Suprapubic skin (tissue), 4 donors: ENCODE data around the gene CCDC106.

Source experiments
- EP300 ChIP-seq: sonication (generic); formaldehyde crosslinking; IDR thresholded peaks from one replicate; pipeline ENCODE4 v1.6.1; 2017; ENCODE audit warnings: antibody characterized with exemption
- POLR2A ChIP-seq, 2 donors: fragments of 450-650 bp; IDR thresholded peaks; one replicate each; pipeline ENCODE4 v1.6.1; 2017; ENCODE audit warnings: antibody characterized with exemption in 2 of 2, mild to moderate bottlenecking in 2 of 2, moderate library complexity in 2 of 2
- POLR2AphosphoS5 ChIP-seq, 3 donors: sonication (generic); formaldehyde crosslinking; IDR thresholded peaks; one replicate each; pipeline ENCODE4 v1.6.1; 2017; ENCODE audit warnings: antibody characterized with exemption in 3 of 3
- TF ChIP-seq, protein P1 (sequence below), 2 donors: fragments of 200-600 bp in 1 of 2; fragments of 450-650 bp in 1 of 2; sonication (generic) in 1 of 2; IDR thresholded peaks; one replicate each; pipeline ENCODE4 v1.5.1; 2016 to 2019; ENCODE audit warnings: antibody characterized with exemption in 2 of 2, mild to moderate bottlenecking in 1 of 2, moderate library complexity in 1 of 2

DNA sequence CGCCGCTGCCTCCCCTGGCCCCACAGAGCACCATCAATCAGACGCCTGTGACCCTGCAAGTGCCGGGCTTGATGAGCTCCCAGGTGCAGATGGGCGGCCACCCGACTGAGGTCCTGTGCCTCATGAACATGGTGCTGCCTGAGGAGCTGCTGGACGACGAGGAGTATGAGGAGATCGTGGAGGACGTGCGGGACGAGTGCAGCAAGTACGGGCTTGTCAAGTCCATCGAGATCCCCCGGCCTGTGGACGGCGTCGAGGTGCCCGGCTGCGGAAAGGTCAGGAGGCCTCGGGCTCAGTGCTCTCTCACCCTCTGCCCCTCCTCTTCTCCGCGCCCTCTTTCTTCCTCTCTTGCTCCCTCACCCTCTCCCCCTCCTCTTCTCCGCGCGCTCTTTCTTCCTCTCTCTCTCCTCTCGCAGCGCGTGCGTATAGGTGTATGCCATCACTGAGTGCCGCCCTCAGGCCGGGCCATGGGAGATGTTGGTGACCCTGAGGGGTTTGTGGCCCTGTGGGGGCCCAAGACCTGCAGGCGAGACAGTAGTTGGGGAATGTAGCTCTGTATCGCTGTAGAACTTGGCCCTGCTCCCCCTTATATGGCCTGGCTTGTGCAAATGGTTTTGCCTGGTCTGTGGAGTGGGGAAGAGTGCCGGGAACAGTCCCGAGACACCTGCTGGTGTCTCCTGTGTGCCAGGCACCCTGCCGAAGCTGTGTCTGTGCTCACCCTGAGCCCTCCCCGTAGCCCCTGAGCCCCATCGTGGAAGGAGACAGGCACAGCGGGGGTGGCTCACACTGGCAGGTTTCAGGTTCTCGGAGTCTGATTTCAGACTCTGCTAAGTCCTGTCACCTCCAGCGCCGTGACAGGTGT, 21.6 kb downstream of the CCDC106 start:
- TF ChIP-seq POLR2AphosphoS5 (IDR thresholded peaks at IDR 0.05), result no peak
- TF ChIP-seq, protein P1, sequence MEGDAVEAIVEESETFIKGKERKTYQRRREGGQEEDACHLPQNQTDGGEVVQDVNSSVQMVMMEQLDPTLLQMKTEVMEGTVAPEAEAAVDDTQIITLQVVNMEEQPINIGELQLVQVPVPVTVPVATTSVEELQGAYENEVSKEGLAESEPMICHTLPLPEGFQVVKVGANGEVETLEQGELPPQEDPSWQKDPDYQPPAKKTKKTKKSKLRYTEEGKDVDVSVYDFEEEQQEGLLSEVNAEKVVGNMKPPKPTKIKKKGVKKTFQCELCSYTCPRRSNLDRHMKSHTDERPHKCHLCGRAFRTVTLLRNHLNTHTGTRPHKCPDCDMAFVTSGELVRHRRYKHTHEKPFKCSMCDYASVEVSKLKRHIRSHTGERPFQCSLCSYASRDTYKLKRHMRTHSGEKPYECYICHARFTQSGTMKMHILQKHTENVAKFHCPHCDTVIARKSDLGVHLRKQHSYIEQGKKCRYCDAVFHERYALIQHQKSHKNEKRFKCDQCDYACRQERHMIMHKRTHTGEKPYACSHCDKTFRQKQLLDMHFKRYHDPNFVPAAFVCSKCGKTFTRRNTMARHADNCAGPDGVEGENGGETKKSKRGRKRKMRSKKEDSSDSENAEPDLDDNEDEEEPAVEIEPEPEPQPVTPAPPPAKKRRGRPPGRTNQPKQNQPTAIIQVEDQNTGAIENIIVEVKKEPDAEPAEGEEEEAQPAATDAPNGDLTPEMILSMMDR (IDR thresholded peaks at IDR 0.05), result no peak
- TF ChIP-seq EP300, result no peak
- TF ChIP-seq POLR2A (IDR thresholded peaks at IDR 0.05), result no peak
